HG03439 (cell line): ENCODE measurements around the gene YJU2.
"Not testable (repeated sequence)": the region's sequence is repeated elsewhere in the genome, so short reads cannot be mapped to it uniquely, and the experiment has no call there.

Source experiments
- ATAC-seq: cut with Tn5 transposase; IDR thresholded peaks from one replicate; pipeline ENCODE4 v1.9.1; 2021; ENCODE audit warnings: mild to moderate bottlenecking, moderate library complexity; ENCODE audit not compliant: unreplicated experiment

The YJU2 gene

GRCh38 chr19:4246767-4247593 lies at the start of gene YJU2:
Gene YJU2 (plus strand): TSS chr19:4247080. CDS start chr19:4247147, 67 bp downstream.
- ATAC-seq, result peak; percentile 86

- no peak for ATAC-seq
Observed at GRCh38 chr19:4197228-4197624, 49.7 kb upstream of the YJU2 start.

- no peak for ATAC-seq
Observed at GRCh38 chr19:4197625-4198466, 49.0 kb upstream of the YJU2 start.

DNA sequence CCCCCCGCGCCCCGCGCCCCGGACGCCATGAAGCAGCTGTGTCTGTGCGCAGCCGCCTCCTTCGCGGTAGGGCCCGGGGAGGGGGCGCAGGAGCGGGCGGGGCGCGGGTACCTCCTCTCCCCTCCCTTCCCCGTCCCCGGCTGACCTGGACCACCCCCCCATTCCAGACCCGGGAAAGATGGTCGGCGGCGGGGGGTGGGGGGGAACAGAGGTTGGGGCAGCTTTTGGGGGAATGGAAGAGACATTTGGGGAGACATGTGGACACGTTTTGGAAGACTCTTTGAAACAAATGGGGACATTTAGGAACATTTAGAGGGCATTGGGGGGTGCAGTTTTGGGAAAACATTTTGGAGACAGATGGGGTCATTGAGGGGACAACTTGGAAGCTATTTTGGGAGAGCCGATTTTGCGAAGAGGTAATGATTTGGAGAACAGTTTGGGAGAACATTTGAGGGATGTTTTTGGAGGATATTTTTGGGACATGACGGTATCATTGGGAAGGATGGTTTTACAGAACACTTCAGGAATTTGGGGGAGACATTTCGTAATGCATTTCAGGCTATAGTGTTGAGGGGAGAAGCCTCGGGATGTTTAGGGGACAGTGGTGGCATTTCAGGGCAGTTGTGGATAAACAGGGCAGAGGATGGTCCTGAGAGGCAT lies 48.3 kb upstream of the YJU2 start:
- ATAC-seq, result no peak

DNA sequence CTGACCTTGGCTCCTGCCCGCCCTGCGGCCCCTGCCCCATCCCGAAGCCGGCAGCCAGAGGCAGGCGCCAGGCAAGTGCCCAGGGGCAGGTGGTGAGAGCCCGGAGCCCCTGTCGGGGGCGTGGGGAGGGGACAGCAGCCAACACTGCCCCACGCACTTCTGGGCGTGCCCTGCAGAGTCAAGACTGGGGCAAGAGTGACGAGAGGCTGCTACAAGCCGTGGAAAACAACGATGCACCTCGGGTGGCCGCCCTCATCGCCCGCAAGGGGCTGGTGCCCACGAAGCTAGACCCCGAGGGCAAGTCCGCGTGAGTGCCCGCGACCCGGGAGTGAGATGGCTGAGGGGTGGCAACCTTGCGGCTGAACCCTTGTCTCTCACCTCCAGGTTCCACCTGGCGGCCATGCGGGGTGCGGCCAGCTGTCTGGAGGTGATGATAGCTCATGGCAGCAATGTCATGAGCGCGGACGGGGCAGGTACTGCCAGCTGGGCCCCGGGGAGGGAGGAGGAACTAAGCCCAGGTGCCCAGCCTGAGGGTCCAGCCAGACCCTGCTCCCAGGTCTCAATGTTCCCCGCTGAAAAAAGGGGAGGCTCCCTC lies 47.1 kb upstream of the YJU2 start:
- ATAC-seq, result no peak

- ATAC-seq, result no peak
Observed at GRCh38 chr19:4200940-4201542, 45.8 kb upstream of the YJU2 start.

DNA sequence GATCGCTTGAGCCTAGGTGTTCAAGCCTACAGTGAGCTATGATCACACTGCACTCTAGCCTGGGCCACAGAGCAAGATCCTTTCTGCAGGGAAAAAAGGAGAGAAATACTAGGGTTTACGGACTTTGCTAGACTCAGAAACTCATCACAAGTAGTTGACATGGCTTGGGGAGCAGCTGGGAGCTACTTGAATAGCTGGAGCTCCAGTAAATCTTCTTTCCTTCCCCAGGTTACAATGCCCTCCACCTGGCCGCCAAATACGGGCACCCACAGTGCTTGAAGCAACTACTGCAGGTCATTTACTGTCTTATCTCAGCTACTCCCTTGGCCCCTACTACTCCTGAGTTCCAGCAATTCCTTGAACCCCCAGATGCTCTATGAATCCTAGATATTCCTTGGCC lies 45.1 kb upstream of the YJU2 start:
- no peak for ATAC-seq

GRCh38 chr19:4206818-4207484 lies 39.9 kb upstream of the YJU2 start:
- no peak for ATAC-seq

DNA sequence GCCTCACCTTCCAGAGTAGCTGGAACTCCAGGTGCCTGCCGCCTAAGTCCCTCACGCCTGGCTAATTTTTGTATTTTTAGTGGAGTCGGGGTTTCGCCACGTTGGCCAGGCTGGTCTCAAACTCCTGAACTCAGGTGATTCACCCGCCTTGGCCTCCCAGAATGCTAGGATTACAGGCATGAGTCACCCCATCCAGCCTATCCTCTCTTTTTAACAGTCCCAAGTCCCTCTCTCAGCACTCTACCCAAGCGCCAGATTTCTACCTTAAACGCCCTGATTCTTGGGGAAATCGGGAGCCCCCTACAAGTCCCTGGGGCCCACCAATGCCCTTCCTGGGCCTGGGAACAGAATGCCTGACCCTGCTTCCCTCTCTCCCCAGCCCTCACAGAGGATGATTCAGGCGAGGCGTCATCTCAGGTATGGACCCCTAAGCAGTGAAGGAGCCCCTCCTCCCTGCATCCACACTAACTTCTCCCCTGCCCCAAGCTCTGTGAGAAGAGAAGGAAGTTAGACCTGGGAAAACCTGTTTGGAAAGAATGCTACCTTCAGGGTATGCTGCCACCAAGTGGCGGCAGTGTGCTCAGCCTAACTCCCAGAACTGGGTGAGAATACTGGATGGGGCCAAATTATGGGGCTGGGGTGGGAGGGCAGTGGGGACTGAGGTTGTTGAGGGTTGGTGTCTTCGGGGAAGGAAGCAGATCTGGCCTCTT lies 38.3 kb upstream of the YJU2 start:
- no peak for ATAC-seq

GRCh38 chr19:4210166-4210731 lies 36.6 kb upstream of the YJU2 start:
- ATAC-seq, result no peak

GRCh38 chr19:4213116-4213515 lies 33.8 kb upstream of the YJU2 start:
- no peak for ATAC-seq

DNA sequence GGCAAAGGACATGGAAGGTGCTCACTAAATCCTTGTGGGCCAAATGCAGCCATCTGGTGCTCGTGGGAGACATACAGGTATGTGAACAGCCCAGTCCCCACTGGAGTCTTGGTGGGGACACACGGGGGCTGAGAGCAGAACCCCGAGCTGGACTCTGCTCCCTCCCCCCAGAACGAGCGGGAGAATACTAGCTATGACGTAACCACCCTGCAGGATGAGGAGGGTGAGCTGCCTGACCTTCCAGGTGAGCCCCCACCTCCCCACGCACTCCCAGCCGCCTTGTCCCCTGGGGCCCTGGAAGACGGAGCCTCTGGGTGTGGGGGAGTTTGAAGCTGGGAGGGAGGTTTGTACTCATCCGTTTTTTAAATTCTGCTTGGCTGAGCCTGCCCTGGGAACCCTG lies 31.1 kb upstream of the YJU2 start:
- ATAC-seq, result no peak

DNA sequence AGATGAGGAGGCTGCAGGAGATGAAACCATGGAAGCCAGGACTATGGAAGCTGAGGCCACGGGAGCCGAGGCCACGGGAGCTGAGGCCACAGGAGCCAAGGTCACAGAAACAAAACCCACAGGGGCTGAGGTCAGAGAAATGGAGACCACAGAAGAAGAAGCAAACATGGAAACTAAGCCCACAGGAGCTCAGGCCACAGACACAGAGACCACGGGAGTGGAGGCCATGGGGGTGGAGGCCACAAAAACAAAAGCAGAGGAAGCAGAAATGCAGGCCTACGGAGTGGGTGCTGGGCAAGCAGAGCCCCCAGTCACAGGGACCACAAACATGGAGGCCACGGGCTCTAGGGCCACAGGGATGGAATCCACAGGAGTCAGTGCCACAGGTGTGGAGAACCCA lies 30.0 kb upstream of the YJU2 start:
- ATAC-seq, result no peak

- ATAC-seq, result no peak
Observed at GRCh38 chr19:4217429-4218264, 29.2 kb upstream of the YJU2 start.

GRCh38 chr19:4218523-4218922 lies 28.4 kb upstream of the YJU2 start:
- ATAC-seq, result not testable (repeated sequence)

GRCh38 chr19:4220188-4220587 lies 26.7 kb upstream of the YJU2 start:
- ATAC-seq, result no peak

DNA sequence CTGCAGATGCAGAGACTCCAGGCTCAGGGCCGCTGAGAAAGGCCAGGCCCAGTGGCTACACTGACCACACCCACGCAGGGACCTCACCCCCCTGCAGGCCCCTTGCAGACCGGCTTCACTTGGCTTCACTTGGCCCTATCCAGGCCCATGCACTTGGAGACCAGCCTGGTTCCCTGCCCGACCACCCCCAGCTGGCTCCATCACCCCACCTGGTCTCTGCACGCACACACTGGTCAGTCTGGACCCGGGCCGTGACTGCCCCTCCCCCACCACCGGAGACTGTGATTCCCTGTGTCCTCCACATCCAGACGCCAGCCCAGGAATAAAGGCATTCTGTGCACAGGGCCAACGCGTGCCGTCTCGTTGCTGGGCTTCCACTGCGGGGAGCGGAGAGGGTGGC lies 22.4 kb upstream of the YJU2 start:
- ATAC-seq, result no peak

GRCh38 chr19:4225885-4226284 lies 21.0 kb upstream of the YJU2 start:
- ATAC-seq, result no peak
